ENCODE data around the gene ZNF555.
"Not testable (repeated sequence)": the region's sequence is repeated elsewhere in the genome, so short reads cannot be mapped to it uniquely, and the experiment has no call there.

ZNF555 gene

GRCh38 chr19:2902590-2903218, 61.4 kb downstream of the ZNF555 start:
- Histone ChIP-seq H3K27ac (ENCODE audit: low read length) (peak overlapping the region; percentile 50), H3K4me1 (ENCODE audit: insufficient read depth, low read length) (peaks cover 23% of the 10 kb centered on the region), H3K9me3 (ENCODE audit: insufficient read depth, low read length, severe bottlenecking) (no peaks in the 10 kb centered on the region), H3K4me2 (ENCODE audit: insufficient read depth, low read length) (peak overlapping the region; percentile 100; the same call in 1 of the 2 replicates), H3K27me3 (ENCODE audit: insufficient read depth, low read length, poor library complexity) (no peaks in the 10 kb centered on the region), H4K20me1 (ENCODE audit: insufficient read depth, low read length) (peaks cover 16% of the 10 kb centered on the region), H2AFZ (ENCODE audit: low read depth, low read length) (no peak overlapping the region), H3K4me3 (ENCODE audit: low read depth in 1 of 2, low read length in 2 of 2) (no peak overlapping the region), H3K79me2 (ENCODE audit: insufficient read depth, low read length) (peaks cover 60% of the 10 kb centered on the region), H3K9ac (ENCODE audit: low read depth, low read length) (no peak overlapping the region; the same call in 1 of the 2 replicates), H3K36me3 (ENCODE audit: insufficient read depth, low read length) (no peaks in the 10 kb centered on the region)
- DNase-seq (no peak), ATAC-seq (ENCODE audit: insufficient read depth, low read depth) (no peak)
- TF ChIP-seq EZH2 (IDR thresholded peaks at IDR 0.05; ENCODE audit: borderline replicate concordance, low read depth, low read length, severe bottlenecking) (no peak), CTCF (IDR thresholded peaks at IDR 0.05; ENCODE audit: borderline replicate concordance, extremely low read depth, low read length, poor library complexity, severe bottlenecking) (no peak)

GRCh38 chr19:2903326-2903725, 62.1 kb downstream of the ZNF555 start:
- not testable (repeated sequence) for ATAC-seq (ENCODE audit: insufficient read depth, low read depth); H3K9ac ChIP-seq (ENCODE audit: low read depth, low read length)
- peaks cover 16% of the 10 kb centered on the region for H4K20me1 ChIP-seq (ENCODE audit: insufficient read depth, low read length)

GRCh38 chr19:2905918-2906519, 64.7 kb downstream of the ZNF555 start:
- H3K79me2 ChIP-seq (ENCODE audit: insufficient read depth, low read length) = peaks cover 72% of the 10 kb centered on the region

More at GRCh38 chr19:2903326-2903725, 62.1 kb downstream of the ZNF555 start:
- not testable (repeated sequence) for DNase-seq; H3K36me3 ChIP-seq (ENCODE audit: insufficient read depth, low read length); H3K4me2 ChIP-seq (ENCODE audit: insufficient read depth, low read length); H2AFZ ChIP-seq (ENCODE audit: low read depth, low read length); H3K9me3 ChIP-seq (ENCODE audit: insufficient read depth, low read length, severe bottlenecking); H3K27ac ChIP-seq (ENCODE audit: low read length); H3K27me3 ChIP-seq (ENCODE audit: insufficient read depth, low read length, poor library complexity); H3K4me3 ChIP-seq (ENCODE audit: low read depth in 1 of 2, low read length in 2 of 2)
- Histone ChIP-seq H3K79me2 (ENCODE audit: insufficient read depth, low read length) (peaks cover 65% of the 10 kb centered on the region), H3K4me1 (ENCODE audit: insufficient read depth, low read length) (peaks cover 23% of the 10 kb centered on the region)

More at GRCh38 chr19:2905918-2906519, 64.7 kb downstream of the ZNF555 start:
- peaks cover 15% of the 10 kb centered on the region for H3K4me1 ChIP-seq (ENCODE audit: insufficient read depth, low read length)
- no peak for ATAC-seq (ENCODE audit: insufficient read depth, low read depth)
- peaks cover 16% of the 10 kb centered on the region for H4K20me1 ChIP-seq (ENCODE audit: insufficient read depth, low read length)
- H2AFZ ChIP-seq (ENCODE audit: low read depth, low read length) = no peak overlapping the region
- H3K4me3 ChIP-seq (ENCODE audit: low read depth in 1 of 2, low read length in 2 of 2) = no peak overlapping the region
- H3K9me3 ChIP-seq (ENCODE audit: insufficient read depth, low read length, severe bottlenecking) = no peaks in the 10 kb centered on the region
- H3K9ac ChIP-seq (ENCODE audit: low read depth, low read length) = no peak overlapping the region
- no peak overlapping the region for H3K4me2 ChIP-seq (ENCODE audit: insufficient read depth, low read length)
- H3K36me3 ChIP-seq (ENCODE audit: insufficient read depth, low read length) = no peaks in the 10 kb centered on the region
- H3K27ac ChIP-seq (ENCODE audit: low read length) = no peak overlapping the region; the same call in 1 of the 2 replicates
- DNase-seq = no peak
- H3K27me3 ChIP-seq (ENCODE audit: insufficient read depth, low read length, poor library complexity) = no peaks in the 10 kb centered on the region
- TF ChIP-seq EZH2 (IDR thresholded peaks at IDR 0.05; ENCODE audit: borderline replicate concordance, low read depth, low read length, severe bottlenecking) = no peak
- no peak for TF ChIP-seq CTCF (IDR thresholded peaks at IDR 0.05; ENCODE audit: borderline replicate concordance, extremely low read depth, low read length, poor library complexity, severe bottlenecking)

Measured in DND-41 (cell line).